ENCODE measurements around the gene CD37. TPM values are rescaled to one million over a fixed set of nuclear protein-coding genes. Genes with fewer than 3 reads are reported as not detected.
A peak's percentile ranks its signal among the peaks of the same experiment; 100 is the strongest.

Gene CD37
- total RNA-seq, 1 donor from 2014 or later = not detected

DNA sequence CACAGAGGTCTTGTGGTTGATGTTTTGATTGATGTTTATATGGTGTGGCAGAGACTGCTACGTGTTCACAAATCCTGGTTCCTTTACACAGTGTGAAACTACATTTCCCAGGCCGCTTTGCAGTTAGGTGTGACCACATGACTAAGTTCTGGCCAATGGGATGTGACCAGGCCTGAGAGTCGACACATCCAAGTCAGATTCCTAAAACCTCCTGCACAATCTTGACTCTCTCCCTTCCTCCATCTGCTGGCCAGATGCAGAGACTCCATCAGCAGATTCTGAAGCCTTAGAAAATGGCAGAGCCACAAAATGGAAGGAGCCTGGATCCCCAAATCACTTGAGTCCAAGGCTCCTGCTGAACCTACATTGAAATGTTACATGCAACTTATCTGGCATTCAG lies 12.6 kb downstream of the CD37 start:
- H3K9me3 Mint-ChIP-seq = no peaks in the 10 kb centered on the region
- H3K4me3 Mint-ChIP-seq = no peak overlapping the region
- H3K4me1 Mint-ChIP-seq (ENCODE audit: unreplicated experiment) = no peaks in the 10 kb centered on the region
- DNase-seq (ENCODE audit: extremely low spot score, unreplicated experiment) = no peak
- H3K27me3 Mint-ChIP-seq = no peaks in the 10 kb centered on the region
- H3K36me3 Mint-ChIP-seq = peaks cover 37% of the 10 kb centered on the region
- TF ChIP-seq, protein P1, sequence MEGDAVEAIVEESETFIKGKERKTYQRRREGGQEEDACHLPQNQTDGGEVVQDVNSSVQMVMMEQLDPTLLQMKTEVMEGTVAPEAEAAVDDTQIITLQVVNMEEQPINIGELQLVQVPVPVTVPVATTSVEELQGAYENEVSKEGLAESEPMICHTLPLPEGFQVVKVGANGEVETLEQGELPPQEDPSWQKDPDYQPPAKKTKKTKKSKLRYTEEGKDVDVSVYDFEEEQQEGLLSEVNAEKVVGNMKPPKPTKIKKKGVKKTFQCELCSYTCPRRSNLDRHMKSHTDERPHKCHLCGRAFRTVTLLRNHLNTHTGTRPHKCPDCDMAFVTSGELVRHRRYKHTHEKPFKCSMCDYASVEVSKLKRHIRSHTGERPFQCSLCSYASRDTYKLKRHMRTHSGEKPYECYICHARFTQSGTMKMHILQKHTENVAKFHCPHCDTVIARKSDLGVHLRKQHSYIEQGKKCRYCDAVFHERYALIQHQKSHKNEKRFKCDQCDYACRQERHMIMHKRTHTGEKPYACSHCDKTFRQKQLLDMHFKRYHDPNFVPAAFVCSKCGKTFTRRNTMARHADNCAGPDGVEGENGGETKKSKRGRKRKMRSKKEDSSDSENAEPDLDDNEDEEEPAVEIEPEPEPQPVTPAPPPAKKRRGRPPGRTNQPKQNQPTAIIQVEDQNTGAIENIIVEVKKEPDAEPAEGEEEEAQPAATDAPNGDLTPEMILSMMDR (conservative IDR thresholded peaks at IDR 0.05) = peak; percentile 37
- H3K27ac Mint-ChIP-seq = peak overlapping the region; percentile 36

DNA sequence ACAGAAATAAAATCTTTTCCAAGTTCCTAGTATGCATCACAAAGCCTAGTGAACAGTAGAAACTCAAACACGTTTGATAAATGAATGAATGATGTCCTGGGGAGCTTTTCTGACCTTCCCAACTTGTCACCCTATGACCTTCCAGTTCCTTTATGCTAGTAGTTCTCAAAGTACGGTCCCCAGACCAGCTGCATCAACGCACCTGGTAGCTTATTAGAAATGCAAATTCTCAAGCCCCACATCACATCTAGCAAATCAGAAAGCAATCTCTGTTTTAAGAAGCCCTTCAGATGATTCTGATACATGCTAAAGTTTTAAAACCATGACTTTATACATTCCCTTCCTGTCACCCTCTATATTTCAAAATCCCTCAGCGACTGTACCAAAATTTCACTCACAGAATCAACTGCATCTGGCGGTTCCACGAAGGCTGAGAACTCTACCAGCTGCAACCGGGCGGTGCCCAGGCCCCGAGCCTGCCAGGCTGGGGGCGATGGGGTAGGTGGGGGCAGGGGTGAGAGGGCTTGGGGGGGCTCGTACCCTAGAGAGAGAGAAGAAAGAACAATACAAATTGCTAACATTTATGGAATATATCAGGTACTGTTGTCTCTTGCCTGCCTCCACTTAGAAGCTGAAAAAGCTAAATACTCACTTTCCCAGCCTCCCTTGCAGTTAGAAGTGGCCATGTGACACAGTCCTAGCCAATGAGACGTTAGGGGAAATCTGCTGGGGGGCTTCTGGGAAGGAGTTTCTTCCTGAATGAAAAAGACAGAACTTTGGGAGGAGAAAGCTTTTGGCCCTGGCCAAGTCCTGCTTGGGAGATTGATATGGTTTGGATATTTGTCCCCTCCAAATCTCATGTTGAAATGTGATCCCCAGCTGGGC lies 13.3 kb downstream of the CD37 start:
- TF ChIP-seq, protein P1 (conservative IDR thresholded peaks at IDR 0.05) = no peak
- peak overlapping the region; percentile 36 for H3K27ac Mint-ChIP-seq
- no peaks in the 10 kb centered on the region for H3K27me3 Mint-ChIP-seq
- peaks cover 37% of the 10 kb centered on the region for H3K36me3 Mint-ChIP-seq
- DNase-seq (ENCODE audit: extremely low spot score, unreplicated experiment) = no peak
- no peak overlapping the region for H3K4me3 Mint-ChIP-seq
- H3K9me3 Mint-ChIP-seq = no peaks in the 10 kb centered on the region
- H3K4me1 Mint-ChIP-seq (ENCODE audit: unreplicated experiment) = no peaks in the 10 kb centered on the region

DNA sequence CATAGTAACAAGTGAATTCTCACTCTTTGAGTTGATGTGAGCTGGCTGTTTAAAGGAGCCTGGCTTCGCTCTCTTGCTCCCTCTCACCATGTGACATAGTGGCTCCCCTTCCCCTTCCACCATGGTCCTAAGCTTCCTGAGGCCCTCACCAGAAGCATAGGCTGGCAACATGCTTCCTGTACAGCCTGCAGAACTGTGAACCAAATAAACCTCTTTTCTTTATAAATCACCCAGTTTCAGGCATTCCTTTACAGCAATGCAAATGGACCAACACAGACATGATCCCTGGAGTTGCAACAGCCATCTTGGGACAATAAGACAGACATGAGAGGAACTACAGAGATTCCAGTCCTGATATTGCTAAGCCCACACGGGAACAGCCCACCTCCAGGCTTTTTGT lies 14.4 kb downstream of the CD37 start:
- TF ChIP-seq, protein P1 (conservative IDR thresholded peaks at IDR 0.05) = no peak
- no peak for DNase-seq (ENCODE audit: extremely low spot score, unreplicated experiment)
- Mint-ChIP-seq H3K36me3 (peaks cover 40% of the 10 kb centered on the region), H3K4me3 (no peak overlapping the region), H3K4me1 (ENCODE audit: unreplicated experiment) (no peaks in the 10 kb centered on the region), H3K27me3 (no peaks in the 10 kb centered on the region), H3K9me3 (no peaks in the 10 kb centered on the region), H3K27ac (no peak overlapping the region)

DNA sequence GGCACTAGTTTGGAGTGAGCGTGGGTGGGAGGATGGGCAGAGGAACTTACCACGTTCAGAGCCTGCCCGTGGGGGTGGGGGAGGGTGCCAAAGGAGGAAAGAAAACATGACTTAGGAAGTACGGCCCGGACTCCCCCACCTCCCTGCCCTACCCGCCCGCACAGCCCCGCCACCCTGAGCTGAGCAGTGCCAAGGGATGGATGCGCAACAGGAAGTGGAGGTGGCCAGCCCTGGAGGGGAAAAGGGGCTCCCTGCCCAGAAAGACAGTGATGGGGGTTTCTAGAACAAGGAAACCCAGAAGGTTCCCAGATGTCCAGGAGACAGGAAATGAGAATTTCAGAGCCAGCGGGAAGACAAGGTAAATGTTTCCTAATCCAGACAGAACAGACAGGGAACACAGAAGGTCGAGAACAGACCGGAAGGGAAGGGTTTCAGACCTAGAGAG lies 20.7 kb downstream of the CD37 start:
- Mint-ChIP-seq H3K4me3 (peak overlapping the region; percentile 27), H3K4me1 (ENCODE audit: unreplicated experiment) (peaks cover 13% of the 10 kb centered on the region), H3K27ac (peak overlapping the region; percentile 72), H3K9me3 (no peaks in the 10 kb centered on the region), H3K27me3 (no peaks in the 10 kb centered on the region), H3K36me3 (peaks cover 29% of the 10 kb centered on the region)
- TF ChIP-seq, protein P1 (conservative IDR thresholded peaks at IDR 0.05) = no peak
- no peak for DNase-seq (ENCODE audit: extremely low spot score, unreplicated experiment)

DNA sequence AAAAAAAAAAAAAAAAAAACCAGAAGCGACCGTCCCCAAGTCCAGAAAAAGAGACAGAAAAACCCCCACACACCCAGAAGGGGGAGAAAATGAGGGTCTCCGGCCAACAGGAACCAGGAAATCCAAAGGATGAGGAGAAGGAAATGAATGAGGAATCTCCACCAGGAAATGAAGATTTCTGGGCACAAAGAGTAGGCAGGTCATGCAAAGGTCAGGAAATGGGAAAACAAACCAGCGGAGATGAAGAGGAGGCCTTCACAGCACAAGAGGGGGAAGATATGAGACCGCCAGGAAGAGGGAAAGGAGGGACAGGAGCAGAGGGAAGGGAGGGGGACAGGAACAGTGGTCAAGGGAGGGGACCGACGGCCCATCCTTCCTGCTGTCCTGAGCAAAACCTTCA lies 21.2 kb downstream of the CD37 start:
- TF ChIP-seq, protein P1 (conservative IDR thresholded peaks at IDR 0.05) = no peak
- H3K4me1 Mint-ChIP-seq (ENCODE audit: unreplicated experiment) = peaks cover 13% of the 10 kb centered on the region
- no peaks in the 10 kb centered on the region for H3K27me3 Mint-ChIP-seq
- H3K9me3 Mint-ChIP-seq = no peaks in the 10 kb centered on the region
- H3K4me3 Mint-ChIP-seq = peak overlapping the region; percentile 27
- peaks cover 25% of the 10 kb centered on the region for H3K36me3 Mint-ChIP-seq
- peak overlapping the region; percentile 72 for H3K27ac Mint-ChIP-seq
- no peak for DNase-seq (ENCODE audit: extremely low spot score, unreplicated experiment)

Measured in type B pancreatic cell (in vitro differentiated cells).